Fibroblast of villous mesenchyme (primary cell): ENCODE results near the gene IFT43. TPM values are rescaled to one million over a fixed set of nuclear protein-coding genes. Genes with fewer than 3 reads are reported as not detected.

ENCODE experiments used
- DNase-seq: peaks from one replicate; pipeline ENCODE4 v3.0.0-alpha.2; 2010; ENCODE audit warnings: low read depth
- H3K4me3 ChIP-seq: 2 replicates; pipeline ENCODE4 v1.5.1; 2011; ENCODE audit warnings: low read depth, mild to moderate bottlenecking, low read length
- CTCF ChIP-seq: IDR thresholded peaks from 2 replicates; pipeline ENCODE4 v1.5.1; 2012; ENCODE audit warnings: low read depth, mild to moderate bottlenecking, low read length; ENCODE audit not compliant: insufficient read depth
- total RNA-seq: library from RNA; depleted of rRNA; stranded (reverse); fragments of >200 nt; gene quantifications from 2 replicates; pipeline ENCODE4 v1.2.3, GENCODE V29; 2012

The IFT43 gene
- total RNA-seq, 1 donor = 51.0 TPM

- DNase-seq = peak; percentile 77
- no peak overlapping the region for H3K4me3 ChIP-seq
- TF ChIP-seq CTCF = no peak
Observed at GRCh38 chr14:75995372-75996041, 9.9 kb downstream of the IFT43 start.

GRCh38 chr14:75996488-75996887 lies 10.9 kb downstream of the IFT43 start:
- no peak overlapping the region for H3K4me3 ChIP-seq
- TF ChIP-seq CTCF = no peak
- DNase-seq = no peak

- H3K4me3 ChIP-seq = no peak overlapping the region
- no peak for DNase-seq
- no peak for TF ChIP-seq CTCF
Observed at GRCh38 chr14:75999511-76000190, 14.1 kb downstream of the IFT43 start.

GRCh38 chr14:76002383-76002782 lies 16.8 kb downstream of the IFT43 start:
- no peak overlapping the region for H3K4me3 ChIP-seq
- no peak for TF ChIP-seq CTCF
- no peak for DNase-seq

- no peak for TF ChIP-seq CTCF
- no peak for DNase-seq
- H3K4me3 ChIP-seq = no peak overlapping the region
Observed at GRCh38 chr14:76006253-76006652, 20.7 kb downstream of the IFT43 start.

- H3K4me3 ChIP-seq = no peak overlapping the region
- no peak for TF ChIP-seq CTCF
- DNase-seq = no peak
Observed at GRCh38 chr14:76007379-76007778, 21.8 kb downstream of the IFT43 start.
